GM19043 (cell line): Measurements from ENCODE around the gene UGGT1.
"Not testable (repeated sequence)": the region's sequence is repeated elsewhere in the genome, so short reads cannot be mapped to it uniquely, and the experiment has no call there.

Experiments used
- ATAC-seq: cut with Tn5 transposase; IDR thresholded peaks from one replicate; pipeline ENCODE4 v1.9.1; 2021; ENCODE audit warnings: low read depth; ENCODE audit not compliant: unreplicated experiment

UGGT1 gene

DNA sequence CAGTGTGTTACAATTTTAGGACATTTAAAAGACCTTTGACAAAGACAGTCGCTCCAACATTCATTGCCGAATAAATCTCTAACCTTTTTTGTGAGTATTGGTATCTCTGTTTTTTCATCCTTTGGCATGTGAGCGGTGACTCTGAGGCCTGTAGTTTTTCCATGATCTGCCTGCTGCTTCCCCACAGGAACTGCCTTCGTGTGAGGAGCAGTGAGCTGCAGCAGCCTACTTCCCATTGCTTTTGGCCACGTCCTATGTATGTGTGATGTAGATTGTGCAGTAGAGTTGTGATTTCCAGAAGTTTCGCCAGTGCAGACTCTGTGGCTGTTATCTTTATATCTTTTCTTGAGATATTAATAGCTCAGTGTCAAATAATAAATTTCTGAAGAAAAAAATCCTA is 79.8 kb downstream of the UGGT1 start:
- no peak for ATAC-seq

DNA sequence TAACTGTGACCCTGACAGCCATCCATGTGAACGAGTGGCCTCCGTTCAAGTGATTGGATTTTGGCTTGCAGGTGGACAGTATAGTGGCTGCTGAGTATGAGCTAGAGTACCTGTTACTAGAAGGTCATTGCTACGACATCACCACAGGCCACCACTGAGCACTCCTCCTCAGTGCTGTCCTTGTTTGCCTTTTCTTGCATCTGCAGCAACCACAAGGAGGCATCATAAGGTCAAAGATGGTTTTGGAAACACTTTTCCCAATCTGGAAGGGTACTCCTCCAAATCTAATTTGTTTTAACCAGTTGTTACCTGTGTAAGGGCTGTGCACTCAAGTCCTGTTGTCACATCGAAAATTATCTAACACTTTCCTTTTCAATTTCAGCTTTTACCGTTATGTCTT is 81.2 kb downstream of the UGGT1 start:
- no peak for ATAC-seq

DNA sequence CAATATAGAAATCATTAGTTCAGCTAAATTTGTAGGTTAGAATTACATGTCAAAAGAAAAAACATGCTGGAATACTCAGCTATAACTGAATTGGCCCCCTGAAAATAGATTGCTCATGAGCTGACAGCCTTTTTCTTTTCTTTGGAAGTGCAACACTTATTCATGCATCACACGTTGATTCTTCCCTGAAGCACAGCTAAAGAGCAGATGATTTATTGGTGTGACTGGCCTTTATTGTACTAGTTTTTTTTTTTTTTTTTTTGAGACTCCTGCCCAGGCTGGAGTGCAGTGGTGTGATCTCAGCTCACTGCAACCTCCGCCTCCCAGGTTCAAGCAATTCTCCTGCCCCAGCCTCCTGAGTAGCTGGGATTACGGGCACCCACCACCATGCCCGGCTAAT is 83.1 kb downstream of the UGGT1 start:
- ATAC-seq: not testable (repeated sequence)

DNA sequence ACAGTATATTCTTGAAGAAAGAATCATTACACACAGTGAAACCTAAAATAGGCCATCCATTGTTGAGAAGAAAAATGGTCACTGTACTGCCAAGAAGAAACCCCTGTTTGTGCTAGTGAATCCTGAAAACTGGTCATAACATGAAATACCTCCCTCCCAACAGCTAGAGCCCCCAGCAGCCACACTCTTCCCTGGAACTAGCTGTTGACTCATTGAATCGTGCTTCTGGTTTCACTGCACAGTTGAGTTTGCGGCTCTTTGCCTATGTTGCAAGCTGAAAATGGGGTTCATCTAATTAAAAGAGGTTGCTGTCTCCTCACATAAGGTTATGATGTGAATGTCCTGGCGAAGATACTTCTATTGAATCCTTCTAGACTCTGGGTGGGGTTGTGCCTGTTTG is 86.3 kb downstream of the UGGT1 start:
- ATAC-seq: no peak

DNA sequence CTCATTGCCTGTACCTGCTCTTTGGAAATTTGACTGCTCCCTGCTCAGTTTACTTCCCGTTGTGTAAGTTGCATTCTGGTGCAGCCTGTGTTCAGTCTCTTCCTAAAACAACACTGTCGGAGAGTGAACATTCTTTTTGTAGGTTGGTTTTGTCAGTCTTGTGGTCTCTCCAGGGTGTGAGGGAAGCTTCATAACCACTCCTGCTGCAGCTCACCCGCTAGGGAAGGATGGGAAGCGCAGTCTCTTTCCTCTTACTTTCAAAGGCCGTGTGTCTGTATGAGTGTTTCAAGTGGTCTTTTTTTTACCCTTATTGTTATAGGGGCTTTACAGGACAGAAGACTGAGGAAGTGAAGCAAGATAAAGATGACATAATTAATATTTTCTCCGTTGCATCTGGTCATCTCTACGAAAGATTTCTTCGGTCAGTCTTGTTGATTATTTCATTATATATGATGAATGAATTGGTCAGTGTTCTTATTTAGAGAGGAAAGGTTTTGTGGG is 87.2 kb downstream of the UGGT1 start:
- no peak for ATAC-seq

- ATAC-seq: no peak
These were observed 87.9 kb downstream of the UGGT1 start for GRCh38 chr2:128178650-128179460.

DNA sequence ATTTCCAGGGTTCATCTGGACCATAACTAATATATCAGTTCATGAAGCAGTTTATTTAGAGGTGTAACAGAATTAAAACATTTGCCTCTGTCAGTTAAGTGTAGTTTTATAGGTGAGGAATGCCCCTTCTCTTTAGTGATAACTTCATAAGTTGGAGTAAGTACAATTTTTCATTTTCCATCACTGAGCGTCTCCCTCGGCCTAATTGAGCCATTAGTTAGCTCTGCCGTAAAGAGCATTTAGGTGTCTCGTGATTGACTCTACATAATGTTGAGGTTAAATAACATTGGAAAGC is 88.4 kb downstream of the UGGT1 start:
- ATAC-seq: no peak

- ATAC-seq: no peak
These were observed 89.0 kb downstream of the UGGT1 start for GRCh38 chr2:128180031-128180430.

DNA sequence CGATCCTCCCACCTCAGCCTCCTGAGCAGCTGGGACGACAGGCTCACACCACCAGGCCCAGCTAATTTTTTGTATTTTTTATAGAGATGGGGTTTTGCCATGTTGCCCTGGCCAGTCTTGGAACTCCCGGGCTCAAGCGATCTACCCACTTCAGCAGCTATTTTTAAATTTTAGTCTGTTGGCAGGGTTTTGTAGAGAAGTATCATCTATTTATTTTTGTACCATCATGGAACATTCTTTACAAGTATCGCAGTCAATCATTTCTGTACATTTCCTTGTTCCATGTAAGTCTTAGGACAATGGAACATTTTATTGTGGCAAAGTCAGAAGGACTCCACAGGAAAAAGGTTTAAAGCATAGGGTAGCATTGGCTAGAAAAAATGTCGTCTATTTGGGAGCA is 94.6 kb downstream of the UGGT1 start:
- ATAC-seq: no peak

- no peak for ATAC-seq
These were observed 96.1 kb downstream of the UGGT1 start for GRCh38 chr2:128187032-128187654.

GRCh38 chr2:128195435-128195984 is 104.5 kb downstream of the UGGT1 start:
- no peak for ATAC-seq

DNA sequence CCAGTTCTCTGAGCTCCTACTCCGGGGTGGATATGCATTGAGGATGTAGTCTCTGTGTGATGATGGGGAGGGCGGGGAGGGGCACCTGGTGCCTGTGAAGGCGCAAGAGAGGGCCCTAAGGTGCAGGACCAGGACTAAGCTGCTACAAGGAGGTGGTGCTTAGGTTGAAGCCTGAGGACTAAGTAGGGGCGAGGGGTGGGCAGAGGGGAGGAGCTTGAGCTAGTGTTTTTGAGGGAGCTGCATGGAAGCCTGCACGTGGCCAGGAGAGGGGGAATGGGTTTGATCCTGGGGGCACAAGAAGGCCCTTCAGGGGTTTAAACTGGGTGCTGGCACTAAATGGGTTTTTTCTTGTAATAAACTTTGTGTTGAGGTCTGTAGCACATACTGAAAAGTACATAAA is 105.0 kb downstream of the UGGT1 start:
- peak; percentile 23 for ATAC-seq

DNA sequence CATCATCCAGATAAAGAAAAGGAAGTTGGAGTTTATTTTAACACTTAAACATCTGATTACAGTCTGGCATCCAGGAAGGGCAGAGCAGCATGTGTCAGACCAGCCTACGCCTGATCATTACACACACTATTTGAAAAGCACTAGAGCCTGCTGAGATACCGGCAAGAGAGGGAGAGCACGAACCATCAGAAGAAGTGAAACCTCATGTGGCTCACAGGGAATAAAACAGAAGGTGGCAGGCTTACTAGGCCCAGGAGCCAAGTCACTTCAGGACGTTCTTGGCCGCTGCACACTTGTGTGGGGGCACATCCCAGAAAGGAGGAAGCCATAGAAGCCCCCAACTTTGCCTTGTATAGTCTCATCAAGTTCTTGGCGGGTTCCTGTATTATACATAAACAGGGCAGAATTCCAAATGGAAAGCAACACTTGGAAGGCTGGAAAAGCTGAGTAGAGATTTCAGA is 105.5 kb downstream of the UGGT1 start:
- peak; percentile 68 for ATAC-seq

DNA sequence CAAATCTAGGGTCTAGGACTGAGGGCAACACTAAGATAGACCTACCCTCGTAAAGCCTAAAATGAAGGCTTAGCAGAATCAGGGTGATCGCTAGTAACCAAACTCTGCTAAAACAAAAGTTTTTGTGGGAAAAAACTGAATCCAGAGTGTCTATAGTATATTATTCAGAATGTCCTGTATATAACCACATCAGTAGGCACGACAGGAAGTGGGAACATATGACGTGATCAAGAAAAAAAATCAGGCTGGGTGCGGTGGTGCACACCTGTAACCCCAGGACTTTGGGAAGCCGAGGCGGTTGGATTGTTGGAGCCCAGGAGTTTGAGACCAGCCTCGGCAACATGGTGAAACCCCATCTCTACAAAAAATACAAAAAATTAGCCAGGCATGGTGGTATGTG is 106.1 kb downstream of the UGGT1 start:
- ATAC-seq: no peak

DNA sequence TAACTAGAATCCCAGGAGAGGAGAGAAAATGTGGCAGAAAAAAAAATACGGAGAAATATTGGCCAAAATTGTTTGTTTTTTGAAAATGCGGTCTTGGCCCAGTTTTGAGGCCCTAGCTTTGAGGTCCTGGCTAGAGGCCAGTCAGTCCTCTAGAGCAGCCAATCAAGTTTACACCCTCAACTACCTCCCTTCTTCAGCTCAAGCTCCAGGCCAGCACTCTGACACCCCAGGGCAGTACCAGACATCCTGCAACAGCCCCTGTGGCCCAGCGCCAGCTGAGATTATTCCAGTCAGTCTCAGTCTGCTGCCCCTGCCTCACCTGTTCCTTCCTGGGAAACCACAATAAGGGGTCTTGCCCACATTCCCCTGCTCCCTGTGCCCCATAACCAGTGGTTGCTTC is 107.7 kb downstream of the UGGT1 start:
- no peak for ATAC-seq

DNA sequence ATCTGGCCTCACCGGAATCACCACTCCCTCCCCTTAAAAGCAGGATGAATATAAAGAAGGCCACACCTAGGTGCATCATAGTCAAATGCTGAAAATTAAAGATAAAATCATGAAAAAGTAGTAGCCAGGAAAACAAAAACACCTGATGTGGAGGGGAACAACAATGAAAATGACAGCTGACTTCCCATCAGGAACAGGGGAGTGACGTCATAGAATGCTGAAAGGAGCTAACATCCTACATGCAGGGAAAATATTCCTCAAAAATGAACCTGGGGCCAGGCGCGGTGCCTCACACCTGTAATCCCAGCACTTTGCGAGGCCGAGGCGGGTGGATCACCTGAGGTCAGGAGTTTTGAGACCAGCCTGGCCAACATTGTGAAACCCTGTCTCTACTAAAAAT is 108.1 kb downstream of the UGGT1 start:
- no peak for ATAC-seq

DNA sequence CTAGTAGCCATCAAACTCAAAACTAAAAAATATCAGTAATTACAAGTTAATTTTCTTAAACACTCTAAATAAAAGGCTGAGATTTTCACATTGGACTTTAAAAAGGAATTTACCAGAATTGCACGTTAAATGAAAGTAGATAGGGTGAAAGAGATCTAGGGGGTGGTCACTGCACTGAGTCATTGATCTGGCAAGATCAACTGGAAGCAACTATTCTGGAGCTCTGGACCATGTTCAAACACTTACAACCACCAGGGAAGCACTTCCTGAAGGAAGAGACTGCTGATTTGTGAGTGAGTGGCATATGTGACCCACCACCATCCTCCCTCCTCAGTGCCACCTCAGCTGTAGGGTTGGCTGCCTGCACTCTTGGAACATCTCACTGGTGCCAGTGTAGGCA is 111.8 kb downstream of the UGGT1 start:
- no peak for ATAC-seq

- ATAC-seq: no peak
These were observed 115.2 kb downstream of the UGGT1 start for GRCh38 chr2:128206245-128206644.

- no peak for ATAC-seq
These were observed 117.0 kb downstream of the UGGT1 start for GRCh38 chr2:128208023-128208422.

GRCh38 chr2:128208631-128209324 is 117.8 kb downstream of the UGGT1 start:
- ATAC-seq: not testable (repeated sequence)

DNA sequence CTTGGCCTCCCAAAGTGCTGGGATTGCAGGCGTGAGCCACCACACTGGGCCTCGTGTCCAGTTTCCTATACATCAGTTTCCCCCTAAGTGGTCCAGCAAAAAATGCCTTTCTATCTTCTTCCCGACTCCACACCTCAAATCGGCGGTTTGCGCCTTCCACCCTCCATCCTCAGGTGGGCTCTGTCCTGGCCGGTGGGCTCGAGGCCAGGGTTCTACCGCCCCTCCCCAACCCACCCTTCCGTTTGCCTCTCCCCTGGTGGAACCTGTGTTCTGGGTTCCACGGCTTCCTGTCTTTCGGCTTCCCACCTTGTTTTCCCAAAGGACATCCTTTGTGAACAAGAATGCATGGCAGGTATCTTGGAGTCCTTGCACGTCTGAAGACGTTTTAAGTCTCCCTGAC is 123.3 kb downstream of the UGGT1 start:
- ATAC-seq: no peak
